Measurements from ENCODE around the gene PCYT1B.

DNA sequence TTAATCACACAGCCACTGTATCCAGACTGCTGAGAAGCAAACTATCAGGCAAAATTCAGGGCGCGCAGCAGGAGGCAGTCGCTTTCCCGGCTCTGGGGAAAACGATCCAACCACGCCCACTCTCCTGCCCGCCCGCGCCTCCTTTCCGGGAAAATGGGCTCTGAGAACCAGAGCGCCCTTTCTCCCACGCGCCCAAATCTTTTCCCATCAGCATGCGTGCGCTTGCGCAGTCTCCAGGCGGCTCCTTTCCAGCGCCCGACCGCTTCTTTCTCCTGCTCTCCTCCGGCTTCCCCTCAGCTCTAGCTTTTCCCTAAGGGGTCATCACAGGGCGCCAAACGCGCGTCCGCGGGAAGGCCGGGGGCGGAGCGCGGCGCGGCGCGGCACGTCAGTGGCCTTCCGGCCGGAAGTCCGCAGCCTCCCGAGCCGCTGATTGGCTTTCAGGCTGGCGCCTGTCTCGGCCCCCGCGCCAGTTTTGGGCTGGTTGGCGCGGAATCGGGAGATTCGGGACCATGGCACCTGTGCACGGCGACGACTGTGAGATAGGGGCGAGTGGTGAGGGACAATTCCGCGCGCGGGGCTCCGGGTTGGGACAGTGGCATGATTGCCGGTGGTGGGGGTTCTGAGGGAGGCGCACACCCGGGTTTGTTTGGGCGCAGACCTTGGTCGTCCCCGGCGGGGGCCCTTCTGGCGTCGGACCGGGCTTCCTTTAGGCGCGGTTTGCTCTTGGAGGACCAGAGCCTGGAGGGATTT is 46.5 kb upstream of the PCYT1B start, which contains the start of gene POLA1:
- TF ChIP-seq, protein P1, sequence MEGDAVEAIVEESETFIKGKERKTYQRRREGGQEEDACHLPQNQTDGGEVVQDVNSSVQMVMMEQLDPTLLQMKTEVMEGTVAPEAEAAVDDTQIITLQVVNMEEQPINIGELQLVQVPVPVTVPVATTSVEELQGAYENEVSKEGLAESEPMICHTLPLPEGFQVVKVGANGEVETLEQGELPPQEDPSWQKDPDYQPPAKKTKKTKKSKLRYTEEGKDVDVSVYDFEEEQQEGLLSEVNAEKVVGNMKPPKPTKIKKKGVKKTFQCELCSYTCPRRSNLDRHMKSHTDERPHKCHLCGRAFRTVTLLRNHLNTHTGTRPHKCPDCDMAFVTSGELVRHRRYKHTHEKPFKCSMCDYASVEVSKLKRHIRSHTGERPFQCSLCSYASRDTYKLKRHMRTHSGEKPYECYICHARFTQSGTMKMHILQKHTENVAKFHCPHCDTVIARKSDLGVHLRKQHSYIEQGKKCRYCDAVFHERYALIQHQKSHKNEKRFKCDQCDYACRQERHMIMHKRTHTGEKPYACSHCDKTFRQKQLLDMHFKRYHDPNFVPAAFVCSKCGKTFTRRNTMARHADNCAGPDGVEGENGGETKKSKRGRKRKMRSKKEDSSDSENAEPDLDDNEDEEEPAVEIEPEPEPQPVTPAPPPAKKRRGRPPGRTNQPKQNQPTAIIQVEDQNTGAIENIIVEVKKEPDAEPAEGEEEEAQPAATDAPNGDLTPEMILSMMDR (IDR thresholded peaks at IDR 0.05): peak in 1 of 7 experiments; percentile 16
- no peak for TF ChIP-seq POLR2A (IDR thresholded peaks at IDR 0.05)
- peak in 2 of 3 donors; percentile 57 to 86 for TF ChIP-seq POLR2AphosphoS5 (IDR thresholded peaks at IDR 0.05)

All from stomach (tissue), 4 donors.